Activated B cell treated with CpG ODN at 0.5 μM for 24 hours (primary cell): ENCODE results near the gene CTLA4. TPM values are rescaled to one million over a fixed set of nuclear protein-coding genes. Genes with fewer than 3 reads are reported as not detected.

Experiments
- ATAC-seq: fragments of 200-7000 bp; cut with Tn5 transposase; one replicate; pipeline ENCODE4 v1.10.0; 2021; ENCODE audit warnings: low read depth, mild to moderate bottlenecking, moderate library complexity
- CTCF ChIA-PET: fragments of 350-600 bp; sonication (Branson Sonifier 250); formaldehyde crosslinking; loops from one replicate; lab custom pipeline; 2021; ENCODE audit warnings: antibody characterized with exemption; lab: Charles Lee
- POLR2A ChIA-PET: fragments of 350-600 bp; sonication (Branson Sonifier 250); formaldehyde crosslinking; loops from one replicate; lab custom pipeline; 2021; ENCODE audit warnings: antibody characterized with exemption; lab: Charles Lee
- DNase-seq: peaks from one replicate; pipeline ENCODE4 v3.0.0; 2022
- H3K27ac Mint-ChIP-seq: one replicate; pipeline ENCODE4 v1.8.0; 2020; ENCODE audit warnings: mixed read lengths
- H3K27me3 Mint-ChIP-seq: one replicate; pipeline ENCODE4 v1.8.0; 2021; ENCODE audit warnings: mixed read lengths
- H3K36me3 Mint-ChIP-seq: one replicate; pipeline ENCODE4 v1.8.0; 2021; ENCODE audit warnings: low read depth, mixed read lengths
- H3K4me1 Mint-ChIP-seq: one replicate; pipeline ENCODE4 v1.8.0; 2021; ENCODE audit warnings: mixed read lengths
- H3K4me3 Mint-ChIP-seq: one replicate; pipeline ENCODE4 v1.8.0; 2020; ENCODE audit warnings: mild to moderate bottlenecking, mixed read lengths
- H3K9me3 Mint-ChIP-seq: one replicate; pipeline ENCODE4 v1.8.0; 2020; ENCODE audit warnings: mixed read lengths
- CTCF ChIP-seq: fragments of 200-600 bp; IDR thresholded peaks from one replicate; pipeline ENCODE4 v1.8.0; 2022; ENCODE audit warnings: antibody characterized with exemption, mild to moderate bottlenecking
- intact Hi-C: fragments of 100-400 bp; cut with micrococcal nuclease; formaldehyde crosslinking; loops from one replicate; pipeline ENCODE4 v1.15.1; 2024
- total RNA-seq: library from RNA; stranded (reverse); gene quantifications from 2 replicates; pipeline ENCODE4 v1.2.3, GENCODE V29; 2022

Gene CTLA4
- total RNA-seq, 1 donor from 2014 or later, result 0.55 TPM

DNA sequence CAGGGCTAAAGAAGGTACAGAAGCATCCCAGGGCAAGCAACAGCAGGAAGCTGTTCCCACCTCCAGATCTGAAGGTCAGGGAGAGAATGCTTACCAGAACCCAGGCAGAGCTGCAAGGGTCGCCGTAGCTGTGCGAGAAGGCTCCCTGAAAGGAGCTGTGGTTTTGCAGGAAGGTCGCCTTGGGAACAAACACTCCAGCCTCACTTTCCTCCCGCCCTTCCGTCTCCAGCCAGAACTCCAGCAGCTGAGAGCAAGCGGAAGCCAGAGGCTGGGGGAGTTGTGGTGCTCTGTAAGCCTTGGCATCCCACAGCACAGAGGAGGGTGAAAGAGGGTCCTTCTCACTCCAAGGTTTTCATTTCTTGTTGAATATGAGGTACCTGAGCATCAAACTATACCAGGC is 50.7 kb downstream of the CTLA4 start:
- no peaks in the 10 kb centered on the region for H3K9me3 Mint-ChIP-seq
- H3K27ac Mint-ChIP-seq, result no peak overlapping the region
- ATAC-seq (no peak), DNase-seq (no peak)
- intact Hi-C loops, result no loop called here
- ChIA-PET POLR2A (interaction anchor here (0.6 kb wide), 1 partner anchor 427 kb away, joined by 5 read pairs; no protein-coding TSS in a partner anchor), CTCF (no interaction called here)
- H3K4me1 Mint-ChIP-seq, result peaks cover 4% of the 10 kb centered on the region
- H3K4me3 Mint-ChIP-seq, result no peak overlapping the region
- H3K36me3 Mint-ChIP-seq, result no peaks in the 10 kb centered on the region
- H3K27me3 Mint-ChIP-seq, result peaks cover 25% of the 10 kb centered on the region
- no peak for TF ChIP-seq CTCF

DNA sequence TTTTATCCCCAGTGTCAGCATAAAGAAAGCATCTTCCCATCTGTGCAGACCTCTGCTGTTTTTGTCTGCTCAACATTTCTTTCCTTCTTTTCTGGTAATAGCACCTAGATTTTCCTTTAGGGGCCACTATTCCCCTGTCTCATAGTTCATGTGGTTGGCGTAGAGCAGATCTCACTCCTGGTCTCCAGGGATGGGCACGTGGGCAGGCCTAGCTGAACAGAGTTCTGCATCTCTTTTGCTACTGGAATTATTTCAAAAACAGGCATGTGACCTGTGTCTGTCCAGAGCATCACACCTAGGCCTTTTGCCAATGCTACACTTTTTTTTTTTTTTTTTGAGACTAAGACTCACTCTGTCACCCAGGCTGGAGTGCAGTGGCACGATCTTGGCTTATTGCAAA is 51.3 kb downstream of the CTLA4 start:
- POLR2A ChIA-PET, result interaction anchor here (0.6 kb wide), 1 partner anchor 427 kb away, joined by 5 read pairs; no protein-coding TSS in a partner anchor
- TF ChIP-seq CTCF, result no peak
- H3K27me3 Mint-ChIP-seq, result peaks cover 23% of the 10 kb centered on the region
- DNase-seq (no peak), ATAC-seq (no peak)
- CTCF ChIA-PET, result no interaction called here
- H3K4me3 Mint-ChIP-seq, result no peak overlapping the region
- no peaks in the 10 kb centered on the region for H3K9me3 Mint-ChIP-seq
- H3K27ac Mint-ChIP-seq, result no peak overlapping the region
- peaks cover 4% of the 10 kb centered on the region for H3K4me1 Mint-ChIP-seq
- intact Hi-C loops, result no loop called here
- H3K36me3 Mint-ChIP-seq, result no peaks in the 10 kb centered on the region

Other genes with a start within 250 kb of the CTLA4 start
- gene CD28, start 161.1 kb upstream of the CTLA4 start, total RNA-seq, result 0.44 TPM in 1 of 2 replicates, not detected in the other
- 0.12 TPM in 1 of 2 replicates, not detected in the other for gene ICOS, start 69.0 kb downstream of the CTLA4 start, total RNA-seq